GM12891 (cell line): ENCODE results near the gene KCNRG.
"Not testable (repeated sequence)": the region's sequence is repeated elsewhere in the genome, so short reads cannot be mapped to it uniquely, and the experiment has no call there.

Source experiments
- DNase-seq: peaks from one replicate; pipeline ENCODE4 v3.0.0; 2011; ENCODE audit warnings: low spot score; ENCODE audit not compliant: insufficient read length
- FAIRE-seq: peaks from 2 replicates; lab custom pipeline; 2011; peaks lifted over from hg19 to GRCh38; lab: Jason Lieb, UNC
- PAX5 ChIP-seq: IDR thresholded peaks from 2 replicates; pipeline ENCODE4 v1.6.1; 2011; ENCODE audit warnings: low read length, moderate library complexity, mild to moderate bottlenecking; ENCODE audit not compliant: insufficient read depth, severe bottlenecking
- POLR2A ChIP-seq: IDR thresholded peaks from 2 replicates; pipeline ENCODE4 v1.6.1; 2011; ENCODE audit warnings: low read depth, low read length, control low read depth
- POLR2AphosphoS5 ChIP-seq: IDR thresholded peaks from 2 replicates; pipeline ENCODE4 v1.6.1; 2011; ENCODE audit warnings: low read depth, low read length, control low read depth
- POU2F2 ChIP-seq: IDR thresholded peaks from 2 replicates; pipeline ENCODE4 v1.6.1; 2011; ENCODE audit warnings: low read depth, mild to moderate bottlenecking, control low read depth, low read length, moderate library complexity
- SPI1 ChIP-seq: IDR thresholded peaks from 2 replicates; pipeline ENCODE4 v1.6.1; 2011; ENCODE audit warnings: low read depth, low read length, control low read depth
- TAF1 ChIP-seq: IDR thresholded peaks from 2 replicates; pipeline ENCODE4 v1.6.1; 2011; ENCODE audit warnings: low read depth, low read length, control low read depth

Gene KCNRG

GRCh38 chr13:50030315-50030714, 15.1 kb downstream of the KCNRG start:
- TF ChIP-seq TAF1 (no peak), POU2F2 (no peak), SPI1 (no peak), POLR2A (no peak), PAX5 (no peak), POLR2AphosphoS5 (no peak)
- DNase-seq: no peak
- FAIRE-seq: no peak

DNA sequence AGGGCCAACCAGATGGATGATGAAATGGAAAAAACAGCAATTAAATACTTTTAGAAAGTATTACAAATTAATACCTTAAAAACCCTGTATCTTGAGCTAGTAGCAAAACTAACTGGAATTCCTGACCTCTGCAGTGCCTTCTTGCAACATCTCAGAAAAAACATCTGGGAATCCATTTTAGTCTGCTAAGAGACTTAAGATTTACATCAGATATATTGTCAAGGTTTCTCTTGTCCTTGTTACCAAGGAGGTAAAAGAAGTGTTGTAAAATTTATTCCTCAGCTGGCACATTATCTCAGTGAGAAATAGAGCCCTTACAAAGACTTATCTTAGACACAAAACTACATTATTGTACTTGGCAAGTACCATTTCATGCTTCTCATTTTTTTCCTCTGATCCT, 18.5 kb downstream of the KCNRG start:
- TF ChIP-seq SPI1 (no peak), TAF1 (no peak), POLR2A (no peak), POLR2AphosphoS5 (no peak), PAX5 (no peak), POU2F2 (no peak)
- FAIRE-seq (no peak), DNase-seq (no peak)

DNA sequence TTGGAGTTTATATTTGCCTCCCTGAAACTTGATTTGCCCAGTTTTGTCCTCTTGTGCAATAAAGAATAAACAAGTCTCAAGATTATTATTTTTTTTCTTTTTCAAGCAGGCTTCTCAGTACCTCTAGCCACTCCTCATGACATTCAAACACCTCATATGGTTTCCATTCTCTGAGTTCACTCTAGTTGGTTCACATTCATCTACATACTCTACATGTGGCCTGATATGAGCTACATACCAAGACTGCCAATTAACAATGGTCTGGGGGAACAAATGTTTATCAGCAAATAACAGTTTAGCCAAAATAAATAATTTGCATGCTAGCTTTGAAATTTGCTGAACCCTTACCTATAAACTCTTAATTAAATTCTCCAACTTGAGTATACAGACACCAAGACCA, 22.5 kb downstream of the KCNRG start:
- DNase-seq (no peak), FAIRE-seq (peak; percentile 38)
- TF ChIP-seq POLR2A (no peak), TAF1 (no peak), SPI1 (no peak), POLR2AphosphoS5 (no peak), PAX5 (no peak), POU2F2 (no peak)

DNA sequence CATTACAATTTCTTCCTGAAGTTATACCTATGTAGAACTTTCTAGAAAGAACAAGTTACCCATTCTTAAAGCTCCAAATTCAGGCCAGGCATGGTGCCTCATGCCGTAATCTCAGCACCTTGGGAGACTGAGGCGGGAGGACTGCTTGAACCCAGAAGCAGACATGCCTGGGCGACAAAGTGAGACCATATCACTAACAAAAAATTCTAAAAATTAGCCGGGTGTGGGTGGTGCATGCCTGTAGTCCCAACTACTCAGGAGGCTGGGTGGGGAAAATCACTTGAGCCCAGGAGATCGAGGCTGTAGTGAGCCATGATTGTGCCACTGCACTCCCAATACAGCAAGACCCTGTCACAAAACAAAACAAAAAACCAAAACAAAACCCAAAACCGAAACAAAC, 23.0 kb downstream of the KCNRG start:
- TF ChIP-seq TAF1: no peak
- no peak for TF ChIP-seq POLR2AphosphoS5
- TF ChIP-seq PAX5: no peak
- TF ChIP-seq POLR2A: no peak
- TF ChIP-seq SPI1: no peak
- no peak for TF ChIP-seq POU2F2
- DNase-seq (no peak), FAIRE-seq (no peak)

DNA sequence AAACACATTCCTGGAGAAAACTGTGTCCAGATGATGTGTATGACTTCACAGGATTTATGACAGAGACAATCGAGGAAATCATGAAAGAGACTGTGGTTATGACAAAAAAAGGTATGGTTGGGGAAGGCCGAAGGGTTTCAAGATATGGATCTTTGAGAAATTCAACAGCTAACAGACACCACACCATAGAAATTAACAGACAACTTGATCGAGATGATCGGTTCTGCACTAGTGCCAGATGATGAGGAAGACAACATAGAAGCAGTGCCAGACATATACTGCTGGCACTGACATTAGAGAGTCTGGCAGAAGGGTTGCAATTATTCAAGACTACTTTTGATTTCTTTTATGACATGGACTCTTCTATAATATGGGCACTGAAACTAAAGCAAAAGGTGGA, 37.2 kb downstream of the KCNRG start:
- no peak for TF ChIP-seq SPI1
- no peak for TF ChIP-seq POLR2A
- TF ChIP-seq POU2F2: no peak
- TF ChIP-seq TAF1: no peak
- no peak for TF ChIP-seq PAX5
- TF ChIP-seq POLR2AphosphoS5: no peak; the same call in 1 of the 2 replicates
- FAIRE-seq (no peak), DNase-seq (no peak)

DNA sequence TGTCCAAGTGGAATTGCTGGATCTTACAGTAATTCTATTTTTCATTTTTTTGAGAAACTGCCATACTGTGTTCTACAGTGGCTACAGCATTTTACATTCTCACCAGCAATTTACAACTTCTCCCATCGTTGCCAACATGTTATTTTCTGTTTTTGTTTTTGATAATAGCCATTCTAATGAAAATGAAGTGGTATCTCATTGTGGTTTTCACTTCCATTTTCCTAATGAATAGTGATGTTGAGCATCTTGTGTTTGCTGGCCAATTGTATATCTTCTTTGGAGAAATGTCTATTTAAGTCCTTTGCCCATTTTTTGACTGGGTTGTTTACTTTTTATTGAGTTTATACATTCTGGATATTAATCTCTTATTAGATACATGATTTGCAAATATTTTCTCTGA, 38.6 kb downstream of the KCNRG start:
- TF ChIP-seq POU2F2 (no peak), SPI1 (peak; percentile 25; the same call in 1 of the 2 replicates), POLR2AphosphoS5 (no peak), POLR2A (no peak)
- peak; percentile 26 for FAIRE-seq
- DNase-seq: no peak

- no peak for FAIRE-seq
- TF ChIP-seq SPI1 (no peak), PAX5 (no peak), POLR2AphosphoS5 (no peak)
- no peak for DNase-seq
Measured at GRCh38 chr13:50055454-50055853, 40.2 kb downstream of the KCNRG start.

DNA sequence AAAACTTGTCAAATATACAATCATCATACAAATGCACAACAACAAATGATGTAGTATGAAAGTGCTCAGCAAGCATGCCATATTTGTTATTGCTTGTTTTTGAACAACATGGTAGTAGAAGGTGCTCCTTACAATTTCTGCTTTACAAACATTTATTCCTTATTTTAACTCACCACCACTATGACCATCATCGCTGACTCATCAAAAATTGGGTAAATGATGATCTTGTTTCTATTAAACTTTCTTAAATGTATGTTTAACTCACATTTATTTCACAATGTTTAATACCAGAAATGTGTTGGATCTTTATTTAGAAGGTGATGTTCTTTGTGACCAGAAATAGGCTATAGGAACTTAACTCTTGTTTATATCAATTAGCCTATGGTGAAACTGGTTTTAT, 45.5 kb downstream of the KCNRG start:
- FAIRE-seq: no peak
- DNase-seq: no peak
- no peak for TF ChIP-seq PAX5
- no peak for TF ChIP-seq POLR2A

DNA sequence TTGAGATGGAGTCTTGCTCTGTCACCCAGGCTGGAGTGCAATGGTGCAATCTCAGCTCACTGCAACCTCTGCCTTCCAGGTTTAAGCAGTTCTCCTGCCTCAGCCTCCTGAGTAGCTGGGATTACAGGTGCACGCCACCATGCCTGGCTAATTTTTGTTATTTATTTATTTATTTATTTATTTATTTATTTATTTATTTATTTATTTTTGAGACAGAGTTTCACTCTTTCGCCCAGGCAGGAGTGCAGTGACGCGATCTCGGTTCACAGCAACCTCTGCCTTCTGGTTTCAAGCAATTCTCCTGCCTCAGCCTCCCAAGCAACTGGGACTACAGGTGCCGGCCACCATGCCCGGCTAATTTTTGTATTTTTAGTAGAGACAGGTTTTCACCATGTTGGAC, 47.1 kb downstream of the KCNRG start:
- not testable (repeated sequence) for FAIRE-seq, DNase-seq

- DNase-seq: no peak
- TF ChIP-seq TAF1: no peak
- TF ChIP-seq PAX5: no peak
- no peak for TF ChIP-seq POLR2A
- TF ChIP-seq SPI1: no peak
- no peak for FAIRE-seq
Measured at GRCh38 chr13:50065712-50066111, 50.5 kb downstream of the KCNRG start.

DNA sequence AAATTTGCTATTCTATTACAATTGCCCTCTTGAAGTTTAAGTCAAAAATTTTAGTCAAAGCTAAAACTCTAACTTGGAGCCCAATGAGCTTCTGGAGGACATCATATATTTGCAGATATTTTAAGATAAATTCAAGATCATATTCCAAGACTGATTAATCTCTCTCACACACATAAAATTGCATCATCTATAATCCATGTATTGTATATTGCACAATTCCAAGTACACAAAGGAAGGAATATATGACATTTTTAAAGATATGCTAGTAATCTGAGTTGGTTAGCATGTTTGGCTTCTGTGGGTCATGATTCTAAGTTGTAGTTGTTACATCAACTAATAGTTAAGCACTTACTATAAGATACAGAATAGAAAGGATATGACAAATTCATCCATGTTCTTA, 53.3 kb downstream of the KCNRG start:
- DNase-seq (no peak), FAIRE-seq (no peak)
- no peak for TF ChIP-seq SPI1
- no peak for TF ChIP-seq PAX5
- TF ChIP-seq POLR2A: no peak
- TF ChIP-seq TAF1: no peak
- no peak for TF ChIP-seq POU2F2
- no peak for TF ChIP-seq POLR2AphosphoS5
